HG03575 (cell line): ENCODE results near the gene CHDH.

Source experiments
- ATAC-seq: cut with Tn5 transposase; IDR thresholded peaks from one replicate; pipeline ENCODE4 v1.9.1; 2021; ENCODE audit not compliant: unreplicated experiment, insufficient number of reproducible peaks, low FRiP score; ENCODE audit errors: extremely low read depth

CHDH gene, protein sequence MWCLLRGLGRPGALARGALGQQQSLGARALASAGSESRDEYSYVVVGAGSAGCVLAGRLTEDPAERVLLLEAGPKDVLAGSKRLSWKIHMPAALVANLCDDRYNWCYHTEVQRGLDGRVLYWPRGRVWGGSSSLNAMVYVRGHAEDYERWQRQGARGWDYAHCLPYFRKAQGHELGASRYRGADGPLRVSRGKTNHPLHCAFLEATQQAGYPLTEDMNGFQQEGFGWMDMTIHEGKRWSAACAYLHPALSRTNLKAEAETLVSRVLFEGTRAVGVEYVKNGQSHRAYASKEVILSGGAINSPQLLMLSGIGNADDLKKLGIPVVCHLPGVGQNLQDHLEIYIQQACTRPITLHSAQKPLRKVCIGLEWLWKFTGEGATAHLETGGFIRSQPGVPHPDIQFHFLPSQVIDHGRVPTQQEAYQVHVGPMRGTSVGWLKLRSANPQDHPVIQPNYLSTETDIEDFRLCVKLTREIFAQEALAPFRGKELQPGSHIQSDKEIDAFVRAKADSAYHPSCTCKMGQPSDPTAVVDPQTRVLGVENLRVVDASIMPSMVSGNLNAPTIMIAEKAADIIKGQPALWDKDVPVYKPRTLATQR

GRCh38 chr3:53846134-53846850 lies at the start of gene CHDH, which contains the start of gene IL17RB:
CHDH (minus strand) TSS chr3:53846419; CDS start chr3:53824008, 22,411 bp downstream.
IL17RB (plus strand) TSS chr3:53846568; CDS start chr3:53846589, 21 bp downstream.
- no peak for ATAC-seq

GRCh38 chr3:53892286-53892637 lies 46.0 kb upstream of the CHDH start:
- no peak for ATAC-seq

- ATAC-seq = peak; percentile 93
Observed at GRCh38 chr3:53891497-53892285, 45.5 kb upstream of the CHDH start, which contains the start of gene SELENOK. SELENOK (minus strand) TSS chr3:53891859.

GRCh38 chr3:53890726-53891475 lies 44.7 kb upstream of the CHDH start:
- ATAC-seq = no peak

GRCh38 chr3:53888232-53888631 lies 42.0 kb upstream of the CHDH start:
- ATAC-seq = no peak

GRCh38 chr3:53887446-53887845 lies 41.2 kb upstream of the CHDH start:
- ATAC-seq = no peak

DNA sequence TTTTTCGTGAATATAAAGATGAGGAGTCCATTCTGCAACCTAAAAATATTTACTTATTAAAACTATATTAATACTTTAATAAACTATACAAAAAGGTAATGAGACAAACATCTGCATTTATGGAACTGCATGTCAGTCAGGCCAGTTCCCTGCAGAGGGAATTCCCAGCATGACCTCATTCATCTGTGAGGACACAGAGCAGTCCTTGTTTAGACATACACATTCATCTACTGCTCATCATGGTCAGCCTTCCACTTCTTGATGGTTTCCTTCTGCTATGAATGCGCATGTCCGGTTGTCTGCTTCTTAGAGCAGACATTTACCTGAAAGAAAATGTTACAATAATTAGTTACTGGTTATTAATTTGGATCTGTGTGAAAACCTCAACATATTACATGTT lies 39.0 kb upstream of the CHDH start:
- no peak for ATAC-seq

DNA sequence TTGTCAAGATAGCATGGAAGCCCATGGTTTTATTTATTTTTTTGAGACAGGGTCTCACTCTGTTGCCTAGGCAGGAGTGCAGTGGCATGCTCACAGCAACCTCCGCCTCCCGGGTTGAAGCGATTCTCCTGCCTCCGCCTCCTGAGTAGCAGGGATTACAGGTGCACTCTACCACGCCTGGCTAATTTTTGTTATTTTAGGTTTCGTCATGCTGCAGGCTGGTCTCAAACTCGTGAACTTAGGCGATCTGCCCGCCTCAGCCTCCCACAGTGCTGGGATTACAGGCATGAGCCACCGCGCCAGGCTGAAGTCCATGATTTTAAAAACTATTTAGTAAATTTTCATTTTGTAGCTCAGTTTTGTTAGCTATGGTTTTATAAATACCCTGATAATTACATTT lies 38.4 kb upstream of the CHDH start:
- no peak for ATAC-seq

GRCh38 chr3:53883008-53883407 lies 36.8 kb upstream of the CHDH start:
- ATAC-seq = no peak

- ATAC-seq = no peak
Observed at GRCh38 chr3:53881691-53882593, 35.7 kb upstream of the CHDH start, which contains the start of gene ACTR8. ACTR8 (minus strand) TSS chr3:53882152; CDS start chr3:53882101, 51 bp downstream.

GRCh38 chr3:53880396-53881345 lies 34.5 kb upstream of the CHDH start:
- no peak for ATAC-seq

- no peak for ATAC-seq
Observed at GRCh38 chr3:53865732-53866499, 19.7 kb upstream of the CHDH start.

DNA sequence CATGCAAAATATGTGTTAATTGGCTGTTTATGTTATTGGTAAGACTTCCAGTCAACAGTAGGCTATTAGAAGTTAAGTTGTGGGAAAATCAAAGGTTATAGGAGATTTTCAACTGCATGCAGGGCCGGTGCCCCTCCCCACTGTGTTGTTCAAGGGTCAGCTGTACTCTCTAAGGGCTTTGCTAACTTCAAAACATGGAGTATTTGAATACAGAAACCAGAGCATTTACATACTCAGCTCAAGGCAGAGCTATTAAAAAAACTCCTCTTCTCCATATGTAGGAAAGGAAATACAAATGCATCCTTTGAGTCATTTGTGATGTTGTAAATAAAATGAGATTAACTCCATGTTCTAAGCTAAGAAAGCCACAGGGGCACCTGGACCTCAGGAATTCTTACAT lies 16.9 kb upstream of the CHDH start:
- no peak for ATAC-seq

- ATAC-seq = no peak
Observed at GRCh38 chr3:53862241-53862640, 16.0 kb upstream of the CHDH start.

DNA sequence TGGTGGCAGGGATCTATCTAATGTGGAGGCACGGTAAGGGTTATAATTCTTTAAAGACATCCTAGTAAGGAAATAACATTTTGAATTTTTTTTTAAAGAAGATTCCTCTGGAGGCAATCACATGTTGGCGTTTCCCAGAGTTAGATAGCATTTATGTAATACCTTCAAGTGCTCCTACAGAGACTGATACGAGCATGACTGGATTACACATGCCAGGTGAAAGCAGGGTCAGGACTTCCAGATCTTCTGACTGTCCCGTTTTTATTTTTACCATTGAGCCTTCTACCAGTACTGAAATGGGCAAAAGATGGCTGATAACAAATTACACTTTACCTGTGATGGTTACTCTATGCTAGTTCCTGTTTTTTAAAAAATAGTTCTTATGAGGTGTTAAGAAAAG lies 14.0 kb upstream of the CHDH start:
- ATAC-seq = no peak

GRCh38 chr3:53859178-53859577 lies 13.0 kb upstream of the CHDH start:
- no peak for ATAC-seq
